GM06990 (cell line): ENCODE data around the gene MPPED1.

Experiments
- DNase-seq: peaks from one replicate; pipeline ENCODE4 v3.0.0-alpha.2; 2011; ENCODE audit not compliant: insufficient read length; ENCODE audit errors: extremely low read depth
- H3K27me3 ChIP-seq: replicated peaks from 2 replicates; pipeline ENCODE4 v1.6.0; 2011; ENCODE audit warnings: low read length; ENCODE audit not compliant: control insufficient read depth, insufficient read depth
- H3K36me3 ChIP-seq: 2 replicates; pipeline ENCODE4 v1.5.1; 2011; ENCODE audit warnings: low read length; ENCODE audit not compliant: control insufficient read depth, insufficient read depth
- H3K4me3 ChIP-seq: replicated peaks from 2 replicates; pipeline ENCODE4 v1.5.1; 2011; ENCODE audit warnings: low read depth, mild to moderate bottlenecking, control low read depth, low read length
- CTCF ChIP-seq: IDR thresholded peaks from 2 replicates; pipeline ENCODE4 v1.5.1; 2011; ENCODE audit warnings: low read length, control low read depth, mild to moderate bottlenecking, inconsistent platforms; ENCODE audit not compliant: insufficient read depth, poor library complexity, severe bottlenecking

The MPPED1 gene

GRCh38 chr22:43493297-43493696 lies 81.5 kb downstream of the MPPED1 start:
- no peak for TF ChIP-seq CTCF
- no peaks in the 10 kb centered on the region for H3K36me3 ChIP-seq
- no peaks in the 10 kb centered on the region for H3K27me3 ChIP-seq
- H3K4me3 ChIP-seq = no peak overlapping the region
- no peak for DNase-seq

- DNase-seq = no peak
- no peak for TF ChIP-seq CTCF
- no peak overlapping the region for H3K4me3 ChIP-seq
- no peaks in the 10 kb centered on the region for H3K36me3 ChIP-seq
- H3K27me3 ChIP-seq = no peaks in the 10 kb centered on the region; the same call in 1 of the 2 replicates
Observed at GRCh38 chr22:43497956-43498855, 86.4 kb downstream of the MPPED1 start.

GRCh38 chr22:43498856-43499253 lies 87.0 kb downstream of the MPPED1 start:
- no peaks in the 10 kb centered on the region; the same call in 1 of the 2 replicates for H3K27me3 ChIP-seq
- no peak for DNase-seq
- TF ChIP-seq CTCF = no peak
- H3K4me3 ChIP-seq = no peak overlapping the region
- no peaks in the 10 kb centered on the region for H3K36me3 ChIP-seq

GRCh38 chr22:43500792-43501785 lies 89.3 kb downstream of the MPPED1 start:
- Histone ChIP-seq H3K4me3 (no peak overlapping the region), H3K36me3 (no peaks in the 10 kb centered on the region), H3K27me3 (no peaks in the 10 kb centered on the region; the same call in 1 of the 2 replicates)
- TF ChIP-seq CTCF = no peak
- DNase-seq = no peak

- no peak for TF ChIP-seq CTCF
- Histone ChIP-seq H3K27me3 (no peaks in the 10 kb centered on the region; the same call in 1 of the 2 replicates), H3K36me3 (no peaks in the 10 kb centered on the region), H3K4me3 (no peak overlapping the region)
- no peak for DNase-seq
Observed at GRCh38 chr22:43501878-43502277, 90.1 kb downstream of the MPPED1 start.
